NCI-H446 treated with DMSO at 0.1 percent for 48 hours (cell line): Measurements from ENCODE around the gene TRIM10.
"Not testable (repeated sequence)": the region's sequence is repeated elsewhere in the genome, so short reads cannot be mapped to it uniquely, and the experiment has no call there.

Experiments used
- DNase-seq: peaks from one replicate; lab custom pipeline; 2025; lab: John Stamatoyannopoulos, UW

TRIM10 gene

GRCh38 chr6:30171677-30172471 lies 10.9 kb upstream of the TRIM10 start:
- no peak for DNase-seq

- DNase-seq: peak; percentile 11
Measured at GRCh38 chr6:30169658-30170614, 8.9 kb upstream of the TRIM10 start.

- no peak for DNase-seq
Measured at GRCh38 chr6:30168741-30169140, 7.7 kb upstream of the TRIM10 start.

GRCh38 chr6:30167101-30167500 lies 6.1 kb upstream of the TRIM10 start:
- DNase-seq: no peak

- DNase-seq: not testable (repeated sequence)
Measured at GRCh38 chr6:30165238-30165637, 4.2 kb upstream of the TRIM10 start.

GRCh38 chr6:30164714-30165113 lies 3.7 kb upstream of the TRIM10 start:
- no peak for DNase-seq

- DNase-seq: no peak
Measured at GRCh38 chr6:30163918-30164654, 3.1 kb upstream of the TRIM10 start.

GRCh38 chr6:30163090-30163917 lies 2.3 kb upstream of the TRIM10 start, which contains the start of gene TRIM15:
TRIM15 (plus strand) TSS chr6:30163546; CDS start chr6:30163685, 139 bp downstream.
- DNase-seq: no peak

GRCh38 chr6:30162265-30163089 lies 1.5 kb upstream of the TRIM10 start:
- no peak for DNase-seq

- DNase-seq: no peak
Measured at GRCh38 chr6:30160008-30160784, 815 bp downstream of the TRIM10 start.

GRCh38 chr6:30158475-30159040 lies 2.5 kb downstream of the TRIM10 start:
- no peak for DNase-seq

- no peak for DNase-seq
Measured at GRCh38 chr6:30157999-30158398, 3.0 kb downstream of the TRIM10 start.

GRCh38 chr6:30157581-30157980 lies 3.4 kb downstream of the TRIM10 start:
- DNase-seq: no peak

- no peak for DNase-seq
Measured at GRCh38 chr6:30156774-30157173, 4.2 kb downstream of the TRIM10 start.

- no peak for DNase-seq
Measured at GRCh38 chr6:30156262-30156599, 4.8 kb downstream of the TRIM10 start.

- DNase-seq: no peak
Measured at GRCh38 chr6:30155520-30156261, 5.3 kb downstream of the TRIM10 start.

- DNase-seq: no peak
Measured at GRCh38 chr6:30154709-30155519, 6.1 kb downstream of the TRIM10 start.

GRCh38 chr6:30154061-30154460 lies 7.0 kb downstream of the TRIM10 start:
- no peak for DNase-seq
